HG03097 (cell line): Measurements from ENCODE around the gene BCAP29.

Experiments used
- ATAC-seq: cut with Tn5 transposase; IDR thresholded peaks from one replicate; pipeline ENCODE4 v1.9.1; 2021; ENCODE audit not compliant: unreplicated experiment, low FRiP score

Gene BCAP29

DNA sequence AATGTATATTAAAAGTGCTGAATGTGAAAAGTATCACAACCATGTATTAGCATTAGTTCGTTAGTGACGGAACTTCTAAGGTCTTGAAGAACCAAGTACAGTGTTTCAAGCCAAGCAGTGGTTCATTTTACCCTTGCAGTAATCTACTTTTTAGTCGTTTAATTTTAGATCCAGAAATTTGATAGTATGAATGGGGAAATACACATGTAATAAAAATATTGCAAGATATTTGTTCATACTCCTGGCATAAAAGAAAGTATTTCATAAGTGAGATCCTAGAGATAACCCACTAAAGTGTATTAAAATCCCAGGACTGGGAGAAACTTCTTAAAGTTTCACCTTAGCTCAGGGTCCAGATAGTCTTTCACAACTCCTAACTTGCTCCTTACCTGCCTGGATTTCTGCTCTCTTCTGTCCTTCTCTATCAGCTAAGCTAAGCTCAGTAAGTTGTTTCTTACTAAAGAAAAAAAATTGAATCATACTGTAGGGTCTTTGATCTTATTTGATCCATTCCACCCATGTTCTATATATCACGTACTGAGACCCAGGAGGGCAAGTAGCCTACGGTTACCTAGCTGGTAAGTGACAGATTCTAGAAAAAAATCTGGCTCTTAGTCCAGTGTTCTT lies 1.5 kb downstream of the BCAP29 start:
- no peak for ATAC-seq

GRCh38 chr7:107582875-107583274 lies 2.8 kb downstream of the BCAP29 start:
- no peak for ATAC-seq

- ATAC-seq = no peak
Observed at GRCh38 chr7:107584716-107585115, 4.7 kb downstream of the BCAP29 start.

- no peak for ATAC-seq
Observed at GRCh38 chr7:107588529-107589130, 8.6 kb downstream of the BCAP29 start.

DNA sequence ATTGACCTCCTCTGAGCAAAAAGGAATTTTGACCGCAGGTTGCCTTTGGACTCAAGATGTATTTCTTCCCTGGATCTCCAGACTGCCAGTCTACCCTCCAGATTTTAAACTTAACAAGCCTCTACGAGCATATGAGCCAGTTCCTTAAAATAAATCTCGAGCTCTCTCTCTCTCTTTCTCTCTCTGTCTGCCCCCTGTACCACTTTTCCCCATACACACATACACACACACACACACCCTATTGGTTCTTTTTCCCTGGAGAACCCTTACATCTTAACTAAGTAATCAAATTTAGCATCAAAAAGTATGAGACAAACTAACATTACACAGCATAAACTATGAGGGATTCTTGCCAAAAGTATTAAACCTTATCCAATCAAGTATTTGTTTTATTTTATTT lies 11.4 kb downstream of the BCAP29 start:
- ATAC-seq = no peak

GRCh38 chr7:107592361-107593024 lies 12.4 kb downstream of the BCAP29 start:
- no peak for ATAC-seq

GRCh38 chr7:107593025-107593410 lies 13.0 kb downstream of the BCAP29 start:
- no peak for ATAC-seq

GRCh38 chr7:107594961-107595737 lies 15.1 kb downstream of the BCAP29 start:
- no peak for ATAC-seq

DNA sequence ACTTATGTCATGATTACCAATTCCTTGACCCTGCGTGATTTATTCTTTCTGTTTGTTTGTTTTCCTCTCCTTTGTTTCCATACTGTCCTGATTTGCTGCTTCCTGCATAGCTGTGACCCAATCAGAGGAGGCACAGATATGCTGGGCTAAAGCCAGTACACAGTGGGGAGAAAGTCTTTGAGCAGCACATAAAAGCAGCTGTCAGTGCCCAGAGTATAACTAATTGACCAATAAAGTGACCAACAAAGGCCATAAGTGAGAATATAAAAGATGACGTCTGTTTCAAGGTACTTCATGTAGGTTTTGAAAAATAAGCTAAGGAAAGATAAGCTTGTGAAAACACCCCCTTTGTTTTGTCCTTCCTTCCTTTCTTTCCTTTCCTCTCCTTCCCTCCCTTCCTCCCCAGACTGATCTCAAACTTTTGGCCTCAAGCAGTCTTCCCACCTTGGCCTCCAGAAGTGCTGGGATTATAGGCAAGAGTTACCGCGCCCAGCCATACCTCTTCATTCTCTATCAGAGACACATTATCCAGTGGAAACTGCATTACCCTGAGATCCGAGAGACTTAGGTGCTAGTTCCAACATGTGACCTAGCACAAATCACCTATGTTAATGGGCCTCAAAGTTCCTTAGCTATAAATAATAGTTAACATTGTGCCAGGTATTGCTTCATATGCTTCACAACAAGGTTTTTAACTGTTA lies 17.0 kb downstream of the BCAP29 start:
- no peak for ATAC-seq

DNA sequence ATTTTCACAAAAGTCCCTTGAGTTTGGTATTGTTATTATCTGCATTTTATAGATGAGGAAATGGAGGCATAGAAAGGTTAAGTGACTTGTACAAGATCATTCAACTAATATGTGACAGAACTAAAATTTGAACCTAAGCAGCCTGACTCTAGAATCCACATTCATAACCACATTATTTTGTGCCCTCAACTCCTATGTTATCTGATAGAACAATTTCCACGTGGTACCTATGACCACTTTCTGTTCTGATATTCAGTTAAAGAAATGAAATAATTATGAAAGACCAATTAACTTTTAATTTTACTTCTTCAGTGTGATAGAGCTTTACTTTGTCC lies 17.5 kb downstream of the BCAP29 start:
- no peak for ATAC-seq

DNA sequence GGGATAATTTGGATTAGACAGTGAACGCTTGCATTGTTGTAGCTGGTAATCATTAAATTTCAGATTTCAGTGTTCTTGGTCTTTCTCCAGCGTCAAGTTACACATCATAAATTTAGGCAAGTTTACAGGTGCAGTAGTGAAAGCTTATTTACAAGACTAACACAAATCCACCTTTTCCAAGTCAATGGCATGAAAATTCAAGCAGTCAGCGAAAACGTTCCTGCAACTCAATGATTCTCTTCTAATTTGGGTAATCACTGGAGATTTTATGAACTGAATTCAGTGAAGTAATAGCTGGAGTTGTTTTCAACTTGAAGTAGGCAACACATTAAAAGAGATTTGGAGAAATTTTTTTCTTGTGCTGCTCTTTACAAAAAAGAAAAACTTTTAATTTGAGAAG lies 17.9 kb downstream of the BCAP29 start:
- ATAC-seq = no peak

DNA sequence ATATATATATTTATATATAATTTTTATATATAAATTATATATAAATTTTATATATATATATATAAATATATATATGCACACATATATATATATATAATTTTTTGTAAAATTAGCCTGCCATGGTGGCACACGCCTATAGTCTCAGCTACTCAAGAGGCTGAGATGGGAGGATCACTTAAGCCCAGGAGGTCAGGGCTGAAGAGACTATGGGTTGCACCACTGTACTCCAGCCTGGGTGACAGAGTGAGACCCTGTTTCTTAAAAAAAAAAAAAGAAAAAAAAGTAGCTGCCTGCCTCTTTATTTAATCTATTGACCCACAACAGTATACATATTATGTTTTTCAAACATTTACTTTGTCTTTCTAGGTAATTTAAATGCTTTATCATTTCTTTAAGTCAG lies 19.2 kb downstream of the BCAP29 start:
- ATAC-seq = no peak

GRCh38 chr7:107600816-107601215 lies 20.8 kb downstream of the BCAP29 start:
- no peak for ATAC-seq

- no peak for ATAC-seq
Observed at GRCh38 chr7:107605218-107605815, 25.3 kb downstream of the BCAP29 start.

GRCh38 chr7:107606303-107606702 lies 26.3 kb downstream of the BCAP29 start:
- ATAC-seq = no peak

DNA sequence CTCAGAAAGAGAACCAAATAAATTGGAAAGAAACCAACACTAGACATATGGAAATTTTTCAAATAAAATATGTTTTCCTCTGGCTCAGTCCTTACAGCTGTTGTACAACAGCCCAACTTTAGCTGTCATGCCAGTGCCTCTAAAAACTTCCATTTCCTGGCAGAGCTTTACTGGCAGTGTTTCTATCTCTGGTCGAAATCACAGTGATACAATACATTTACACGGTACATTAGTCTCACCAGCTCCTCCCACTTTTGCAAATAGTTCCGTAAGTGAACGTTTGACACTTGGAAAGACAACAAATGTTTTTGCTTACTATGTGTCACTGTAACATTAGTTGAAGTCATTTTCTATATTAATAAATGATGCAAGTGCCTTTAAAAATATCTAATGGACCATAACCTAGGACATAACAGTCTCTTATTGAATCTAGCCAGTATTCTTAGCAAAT lies 29.8 kb downstream of the BCAP29 start:
- ATAC-seq = no peak

DNA sequence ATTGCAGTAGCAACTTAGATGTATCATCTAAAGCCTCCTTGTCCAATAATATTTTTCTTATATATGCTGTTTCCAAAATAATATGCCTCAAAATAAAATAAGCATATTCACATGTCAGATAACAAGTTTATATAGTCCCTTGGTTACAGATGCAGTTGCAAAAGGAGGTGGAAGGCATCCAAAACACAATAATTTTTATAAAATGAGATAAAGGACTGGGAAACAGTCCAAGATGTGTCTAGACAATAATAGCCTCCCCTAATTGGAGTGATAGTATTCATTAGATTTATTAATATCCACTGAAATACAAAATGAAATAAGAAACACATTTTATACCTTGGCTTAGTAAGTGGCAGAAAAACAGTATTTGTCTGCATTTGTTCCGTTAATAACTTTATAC lies 30.3 kb downstream of the BCAP29 start:
- no peak for ATAC-seq

- no peak for ATAC-seq
Observed at GRCh38 chr7:107613439-107613838, 33.4 kb downstream of the BCAP29 start.

- ATAC-seq = no peak
Observed at GRCh38 chr7:107613948-107614347, 33.9 kb downstream of the BCAP29 start.

- ATAC-seq = no peak
Observed at GRCh38 chr7:107614425-107614824, 34.4 kb downstream of the BCAP29 start.
